H1 (cell line): Measurements from ENCODE around the gene TUBGCP3. TPM values are rescaled to one million over a fixed set of nuclear protein-coding genes. Genes with fewer than 3 reads are reported as not detected.

ENCODE experiments used
- BACH1 ChIP-seq: IDR thresholded peaks from 2 replicates; pipeline ENCODE4 v1.6.1; 2012; ENCODE audit warnings: low read length, improper control_type of control experiment
- polyA plus RNA-seq, 7 experiments: library from polyadenylated mRNA; depleted of rRNA in 3 of 7; stranded (reverse) in 5 of 7; unstranded in 2 of 7; fragments of >200 nt in 5 of 7; fragments of 200-250 nt in 2 of 7; gene quantifications; 1 replicate in 5 of 7; 2 replicates in 1 of 7; 4 replicates in 1 of 7; pipeline versions ENCODE4 v1.2.1 to v1.2.3, GENCODE V29; 2011 to 2013; ENCODE audit warnings: missing spikeins in 2 of 7, mixed read lengths in 2 of 7
- total RNA-seq: library from RNA; stranded (reverse); fragmentation: NEBNext Ultra II Directional; extraction: Animal tissue kit (Norgen Biotek cat#: 25700); gene quantifications from 2 replicates; pipeline ENCODE4 v1.2.1, GENCODE V29; 2021

Gene TUBGCP3
- total and polyA plus RNA-seq, 2 of the 8 experiments (the other 6 are each of a cell fraction or from before 2014, with no cell fraction given) = 27.0 to 31.7 TPM

DNA sequence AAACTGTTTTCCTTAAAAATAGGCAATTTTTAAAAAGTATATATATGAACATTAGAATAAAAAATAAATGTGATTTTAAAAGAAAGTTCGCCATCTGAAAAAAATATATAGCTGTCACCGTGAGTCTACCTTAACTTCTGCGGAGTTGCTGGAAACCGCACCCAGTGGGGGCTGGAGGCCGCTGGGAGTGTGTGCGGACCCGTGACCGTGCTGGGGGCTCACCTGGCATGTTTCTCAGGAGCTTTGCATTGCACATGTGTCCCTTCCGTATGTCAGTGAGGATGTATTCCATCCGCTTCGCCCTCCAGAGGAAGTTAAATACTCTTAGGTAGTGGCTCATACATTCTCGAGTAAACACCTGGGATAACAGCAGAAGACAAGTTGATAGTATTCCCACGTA lies 71.7 kb downstream of the TUBGCP3 start (continued):
- TF ChIP-seq BACH1 = no peak
